Myocyte (in vitro differentiated cells): ENCODE measurements around the gene BCO1. TPM values are rescaled to one million over a fixed set of nuclear protein-coding genes. Genes with fewer than 3 reads are reported as not detected.
A peak's percentile ranks its signal among the peaks of the same experiment; 100 is the strongest.

Experiments used
- DNase-seq: peaks from one replicate; pipeline ENCODE4 v3.0.0-alpha.2; 2012; ENCODE audit warnings: low read depth
- total RNA-seq: library from RNA; depleted of rRNA; stranded (reverse); fragments of >200 nt; gene quantifications from 2 replicates; pipeline ENCODE4 v1.2.3, GENCODE V29; 2014

Gene BCO1
- total RNA-seq, 1 donor from 2014 or later, result not detected

DNA sequence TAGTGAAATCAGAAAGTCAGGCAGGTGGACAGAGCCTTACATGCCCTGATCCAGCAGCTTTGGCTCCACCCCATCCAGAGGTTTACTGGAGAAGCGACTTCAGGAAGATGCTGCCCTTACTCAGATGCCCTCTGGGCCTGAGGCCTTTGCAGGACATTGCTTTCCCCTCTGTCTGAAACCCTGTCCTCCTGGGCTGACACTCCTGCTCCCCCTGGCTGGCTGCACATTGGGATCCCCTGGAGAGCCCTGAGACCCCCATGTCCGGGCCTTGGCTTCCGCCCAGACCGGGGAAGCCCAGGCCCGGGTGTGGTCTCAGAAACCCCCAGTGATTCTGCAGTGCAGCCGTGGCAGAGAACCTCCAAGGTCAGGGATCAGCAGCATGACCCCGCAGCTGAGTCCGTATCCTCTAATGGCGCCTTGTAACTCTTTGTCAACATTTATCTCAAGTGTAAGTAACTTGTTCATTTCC, 36.6 kb downstream of the BCO1 start:
- no peak for DNase-seq

DNA sequence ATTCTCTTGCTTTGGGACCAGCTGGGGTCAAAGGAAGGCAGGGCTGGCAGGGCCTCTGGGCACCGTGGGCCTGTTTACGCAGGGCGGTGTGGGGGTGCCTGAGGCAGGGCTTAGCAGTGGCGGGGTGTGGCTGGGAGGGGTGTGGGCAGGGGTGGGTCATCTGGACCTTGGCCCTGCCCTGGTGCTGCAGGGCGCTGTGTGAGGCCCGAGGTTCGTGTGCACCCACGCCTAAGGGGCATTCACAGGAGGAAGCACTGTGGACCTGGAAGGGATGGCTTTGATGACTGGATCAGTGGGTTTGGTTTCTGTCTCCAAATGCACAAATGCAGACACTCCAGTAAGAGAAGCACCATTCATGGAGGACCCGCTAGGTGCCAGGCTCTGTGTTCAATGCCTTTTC, 37.3 kb downstream of the BCO1 start:
- no peak for DNase-seq

DNA sequence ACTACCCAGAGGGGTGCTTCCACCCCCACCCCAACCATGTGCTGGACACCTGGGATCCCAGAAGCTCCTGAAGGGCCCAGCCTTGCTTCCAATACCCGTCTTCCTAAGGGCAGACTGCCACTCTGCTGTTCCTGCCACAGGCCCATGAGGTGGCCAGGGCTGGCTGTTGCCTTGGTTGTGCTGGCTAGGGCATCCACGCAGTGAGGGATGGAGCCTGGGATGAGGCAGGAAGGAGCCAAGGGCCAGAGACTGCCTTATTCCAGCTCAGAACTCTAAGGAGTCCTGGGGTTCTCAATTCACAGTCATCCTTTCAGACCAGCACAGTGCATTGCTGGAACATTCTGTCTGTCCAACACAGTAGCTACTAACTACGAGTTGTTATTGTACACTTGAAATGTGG, 37.8 kb downstream of the BCO1 start:
- DNase-seq, result no peak

DNA sequence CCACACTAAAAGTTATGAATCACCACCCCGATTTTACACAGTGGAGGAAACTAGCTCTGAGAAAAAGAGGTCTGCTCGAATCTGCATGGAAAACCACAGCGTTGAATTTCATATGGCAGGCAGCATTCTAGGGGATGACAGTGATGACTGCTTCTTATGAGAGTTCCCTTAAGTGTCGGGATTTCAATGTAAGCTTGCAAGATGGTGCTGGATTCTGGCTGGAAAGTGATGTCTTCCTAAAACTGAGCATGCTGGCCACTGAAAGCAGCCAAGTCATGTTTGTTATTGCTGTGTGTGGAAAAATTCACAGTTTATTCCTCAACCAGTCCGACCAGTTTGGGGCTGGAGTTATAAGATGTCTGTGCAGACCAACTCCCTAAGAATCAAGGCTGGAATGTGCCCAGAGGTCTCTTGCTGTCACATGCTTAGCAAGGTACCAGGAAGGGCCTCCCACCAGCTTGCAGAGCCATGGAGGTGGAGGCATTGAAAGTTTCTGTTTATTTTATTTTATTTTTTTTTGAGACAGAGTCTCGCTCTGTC, 39.1 kb downstream of the BCO1 start:
- DNase-seq, result no peak

DNA sequence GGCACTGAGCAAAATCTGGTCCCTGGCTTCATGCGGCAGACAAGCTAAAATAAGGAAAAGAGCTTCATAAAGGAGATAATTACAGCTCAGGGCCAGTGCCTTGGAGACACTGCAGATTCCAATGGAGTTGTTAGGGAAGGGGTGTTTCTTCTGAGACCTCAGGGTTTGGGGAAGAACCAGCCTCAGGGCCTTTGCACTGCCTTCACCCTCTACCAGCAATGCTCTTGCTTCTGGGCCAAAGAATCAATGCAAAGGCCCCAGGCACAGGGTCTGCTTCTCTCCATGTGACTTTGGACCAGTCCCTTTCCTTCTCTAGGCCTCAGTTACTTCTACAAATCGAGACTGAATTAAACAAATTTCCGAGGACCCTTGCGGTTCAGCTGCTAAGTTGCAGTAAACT, 40.0 kb downstream of the BCO1 start:
- no peak for DNase-seq

DNA sequence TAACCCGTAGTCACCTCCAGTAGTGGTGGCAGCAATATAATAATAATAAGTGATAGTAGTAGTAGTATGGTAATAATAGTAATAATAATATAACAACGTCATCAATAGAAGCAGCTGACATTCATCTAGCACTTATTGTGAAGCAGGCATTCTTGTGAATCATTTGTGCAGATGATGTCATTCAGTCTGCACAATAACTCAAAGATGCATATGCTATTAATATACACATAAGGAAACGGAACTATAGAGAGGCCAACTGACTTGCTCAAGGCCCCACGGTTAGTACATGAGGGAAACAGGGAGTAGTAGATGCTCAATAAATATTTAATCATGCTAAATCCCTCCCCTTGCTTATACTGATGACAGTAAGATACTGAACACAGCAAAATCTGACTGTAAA, 40.9 kb downstream of the BCO1 start:
- no peak for DNase-seq

DNA sequence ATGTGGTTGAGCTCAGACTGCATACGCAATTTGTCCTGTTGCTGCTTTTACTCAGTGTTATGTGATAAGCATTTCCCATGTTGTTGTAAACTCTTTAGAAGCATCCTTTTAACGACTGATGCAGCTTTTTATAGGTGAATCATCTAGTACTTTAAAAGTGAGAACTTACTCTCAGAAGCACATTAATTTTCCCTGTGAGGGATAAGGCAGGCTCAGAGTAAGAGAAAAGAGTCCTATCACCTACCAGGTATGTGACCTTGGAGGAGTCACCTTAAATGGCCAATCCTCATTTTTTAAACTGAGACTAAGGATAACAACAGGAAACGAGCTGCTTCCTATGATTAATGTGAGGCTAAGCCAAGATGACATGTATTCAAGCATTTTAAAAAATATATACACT, 41.9 kb downstream of the BCO1 start:
- DNase-seq, result no peak

DNA sequence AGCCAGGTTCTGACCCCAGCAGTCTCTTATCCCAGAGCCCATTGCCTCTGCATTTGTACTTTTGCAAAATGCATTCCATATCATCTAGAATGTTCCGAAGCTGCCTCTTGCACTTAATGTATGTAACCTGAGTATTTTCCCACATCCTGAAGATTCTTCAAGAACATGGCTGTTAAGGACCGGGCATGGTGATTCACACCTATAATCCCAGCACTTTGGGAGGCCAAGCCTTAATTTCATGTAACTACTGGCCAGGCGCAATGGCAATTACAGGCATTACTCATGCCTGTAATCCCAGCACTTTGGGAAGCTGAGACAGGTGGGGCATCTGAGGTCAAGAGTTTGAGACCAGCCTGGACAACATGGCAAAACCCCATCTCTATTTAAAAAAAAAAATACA, 44.6 kb downstream of the BCO1 start:
- no peak for DNase-seq

DNA sequence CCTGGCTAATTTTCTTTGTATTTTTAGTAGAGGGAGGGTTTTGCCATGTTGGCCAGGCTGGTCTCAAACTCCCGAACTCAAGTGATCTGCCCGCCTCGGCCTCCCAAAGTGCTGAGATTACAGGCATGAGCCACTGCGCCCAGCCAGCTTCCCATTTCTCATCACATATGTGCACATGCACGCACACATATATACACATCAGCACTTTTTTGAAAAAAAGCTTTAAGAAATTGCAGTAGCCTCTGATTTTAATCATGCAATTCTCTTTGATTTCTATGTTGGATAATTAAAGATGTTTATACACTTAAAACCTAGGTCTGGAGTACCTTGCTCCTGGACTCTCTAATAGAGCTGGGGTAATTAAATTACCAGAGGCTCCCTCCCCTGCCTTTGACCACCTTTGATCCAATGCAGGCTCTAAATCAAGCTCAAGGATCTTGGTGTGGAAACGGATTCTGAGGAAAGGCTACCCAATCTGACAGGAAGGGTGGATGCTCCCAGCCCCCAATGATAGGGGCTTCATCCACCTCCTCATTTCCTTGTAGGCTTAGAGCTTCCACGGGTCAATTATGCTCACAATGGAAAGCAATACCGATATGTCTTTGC, 46.6 kb downstream of the BCO1 start:
- DNase-seq, result no peak

DNA sequence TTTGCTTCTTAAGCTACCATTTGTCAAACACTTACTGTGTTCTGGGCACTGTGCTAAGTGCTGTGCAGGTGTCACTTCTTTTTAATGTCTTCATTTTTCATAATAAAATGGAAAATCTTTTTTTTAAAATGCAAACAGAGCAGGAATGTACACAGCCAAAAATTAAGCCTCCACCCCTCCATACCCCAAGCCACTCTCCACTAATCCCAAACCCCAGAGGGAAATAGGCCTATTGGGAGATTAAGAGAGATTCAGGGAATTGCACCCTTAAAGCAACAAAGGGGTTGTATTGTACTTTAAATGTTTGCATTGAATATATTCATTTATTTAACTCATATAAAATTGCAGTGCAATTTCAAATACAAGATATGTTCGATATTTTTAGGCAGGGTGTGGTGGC, 47.7 kb downstream of the BCO1 start:
- DNase-seq, result no peak

DNA sequence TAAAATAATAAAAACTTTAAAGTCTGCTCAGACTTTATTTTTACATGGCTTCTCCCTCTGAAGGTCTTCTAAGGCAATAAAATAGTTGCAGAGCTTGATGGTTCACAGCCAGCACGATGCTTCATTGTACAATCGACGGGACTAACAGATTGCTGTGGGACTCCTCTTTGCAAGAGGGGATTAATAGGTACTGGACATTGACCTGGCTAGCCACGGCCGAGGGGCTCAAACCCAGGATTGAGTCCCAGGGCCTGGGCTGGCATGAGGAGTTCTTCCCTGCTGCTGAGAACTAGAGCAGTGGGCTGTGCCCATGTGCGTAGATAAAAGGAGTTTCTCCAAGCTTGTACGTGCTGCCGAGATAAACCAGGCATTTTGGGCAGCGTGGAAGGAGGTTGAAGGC, 52.6 kb downstream of the BCO1 start:
- no peak for DNase-seq

DNA sequence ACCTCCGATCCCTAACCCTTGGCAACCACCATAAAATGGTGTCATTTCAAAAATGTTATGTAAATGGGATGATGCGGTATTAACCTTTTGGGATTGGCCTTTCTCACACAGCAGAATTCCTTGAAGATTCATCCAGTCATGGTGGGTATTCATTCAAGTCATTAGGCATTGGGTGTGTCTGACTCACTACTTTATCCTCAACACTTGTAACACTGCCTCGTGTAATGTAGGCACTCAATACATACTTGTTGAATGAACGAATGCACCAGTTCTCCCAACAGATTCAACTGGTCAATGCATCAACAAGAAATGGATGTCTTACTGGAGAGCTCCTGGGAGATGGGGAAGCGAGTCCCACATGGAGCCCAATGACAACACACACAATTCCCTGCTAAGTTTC, 54.4 kb downstream of the BCO1 start:
- no peak for DNase-seq

DNA sequence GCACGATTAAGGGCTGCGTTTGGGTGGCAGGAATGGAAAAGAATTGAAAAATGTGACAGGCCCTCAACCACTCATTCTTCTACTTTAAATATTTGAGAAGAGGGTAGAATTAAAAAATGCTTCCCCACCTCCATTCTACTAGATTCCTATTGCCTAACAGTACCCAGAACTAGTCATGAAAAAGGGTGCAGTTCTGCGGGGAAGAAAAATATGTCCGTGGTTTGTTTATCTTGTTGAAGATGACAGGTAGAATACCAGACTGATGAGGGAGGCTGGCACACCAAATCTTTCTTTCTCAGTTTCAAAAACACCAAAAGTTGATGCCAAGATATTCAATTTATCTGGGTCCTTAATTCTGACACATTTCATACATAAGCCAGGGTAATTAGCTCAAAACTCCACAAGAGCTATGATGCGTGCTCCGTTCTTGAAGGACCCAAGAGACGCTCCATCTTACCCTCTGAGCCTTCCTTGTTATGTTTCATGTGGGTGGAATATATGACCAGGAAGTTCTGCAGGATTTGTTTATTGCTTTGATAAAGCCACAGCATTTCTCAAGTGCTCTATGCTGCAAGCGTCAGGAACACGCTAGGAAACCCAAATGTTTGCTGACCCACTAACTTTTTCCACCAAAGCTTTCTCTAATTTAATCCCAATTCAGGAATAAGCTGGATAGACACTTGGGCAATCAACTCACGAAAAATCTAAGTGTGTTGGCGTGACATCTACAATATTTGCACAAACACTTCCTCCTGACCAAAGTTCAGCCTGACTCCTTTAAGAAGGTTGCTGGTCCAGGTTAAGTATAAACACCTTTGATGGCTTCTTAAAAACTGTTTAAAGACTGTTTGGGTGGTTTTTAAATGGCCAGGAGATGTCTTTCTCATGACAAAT, 55.7 kb downstream of the BCO1 start:
- no peak for DNase-seq

DNA sequence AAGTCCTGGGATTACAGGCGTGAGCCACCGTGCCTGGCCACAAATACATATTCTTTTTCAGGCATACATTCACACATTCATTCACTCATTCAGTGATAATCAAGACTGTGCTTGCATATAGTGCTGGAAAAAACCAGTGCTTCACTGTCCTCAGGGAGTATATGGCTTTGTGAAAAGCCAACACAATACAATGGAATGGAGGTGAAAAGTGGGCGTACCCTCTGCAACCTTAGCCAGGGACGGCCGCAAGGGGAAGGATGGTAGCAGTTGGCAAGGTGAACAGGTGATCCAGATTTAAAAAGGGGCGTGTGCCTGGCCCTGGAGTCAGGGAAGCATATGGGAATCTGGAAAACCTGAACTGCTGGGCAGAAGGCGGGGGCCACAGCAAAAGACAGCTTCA, 58.1 kb downstream of the BCO1 start:
- no peak for DNase-seq

DNA sequence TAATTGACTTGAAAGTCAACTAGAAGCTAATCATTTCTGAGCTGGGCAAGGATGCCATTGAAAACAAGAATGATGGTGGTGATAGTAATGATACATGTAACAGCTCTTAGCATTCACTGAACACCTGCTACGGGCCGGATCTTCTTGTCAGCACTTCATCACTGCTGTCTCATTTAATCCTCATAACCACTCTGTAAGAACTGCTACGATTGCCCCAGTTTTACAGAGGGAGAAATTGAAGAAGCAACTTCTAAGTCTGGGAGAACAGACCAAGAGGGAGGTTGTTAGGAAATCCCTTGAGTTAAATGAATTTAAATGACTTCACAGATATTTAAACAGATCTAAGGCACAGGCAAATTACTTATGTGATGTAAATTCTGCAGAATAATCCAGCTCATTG, 69.3 kb downstream of the BCO1 start:
- no peak for DNase-seq

DNA sequence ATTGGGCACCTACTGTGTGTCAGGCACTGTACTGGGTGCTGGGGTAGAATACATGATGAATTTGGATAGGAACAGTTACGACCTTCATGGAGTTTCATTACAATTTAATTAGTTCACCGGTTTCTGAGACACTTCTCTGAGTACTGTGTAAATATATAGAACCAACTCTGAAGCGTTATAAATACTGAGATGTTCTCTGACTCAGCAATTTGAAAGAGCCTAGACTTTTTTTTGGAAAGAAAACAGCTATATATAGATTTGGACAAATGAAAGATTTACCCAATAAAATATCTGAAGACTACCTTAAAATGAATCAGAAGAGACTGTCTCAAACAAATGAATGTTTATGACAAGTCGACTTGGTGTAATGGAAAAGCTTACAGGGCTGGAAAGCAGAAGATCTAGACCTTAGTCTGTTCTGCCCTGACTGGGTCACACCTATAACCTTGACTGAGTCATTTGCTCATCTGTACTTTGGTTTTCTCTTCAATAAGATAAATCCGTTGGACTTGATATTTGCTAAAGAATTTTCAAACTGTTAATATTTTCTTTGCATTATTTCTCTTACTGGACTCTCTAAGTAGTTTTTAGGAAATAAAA, 71.7 kb downstream of the BCO1 start:
- DNase-seq, result no peak

DNA sequence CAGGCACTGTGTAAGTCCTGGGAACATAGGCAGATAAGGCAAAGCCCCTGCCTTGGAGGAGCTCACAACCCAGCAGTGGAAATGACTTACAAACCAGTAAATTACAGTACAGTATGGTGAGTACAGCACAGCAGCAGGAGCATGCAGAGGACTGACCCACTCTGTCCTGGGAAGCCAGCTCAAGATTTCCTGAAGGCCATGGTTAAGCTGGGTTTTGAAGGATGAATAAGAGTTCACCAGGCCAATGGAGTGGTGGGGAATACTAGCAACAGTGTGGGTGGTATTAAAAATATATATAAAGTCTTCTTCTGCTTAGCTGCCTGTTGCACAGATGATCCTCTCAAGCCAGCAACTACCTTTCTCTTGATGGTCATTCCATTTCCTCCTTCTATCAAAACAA, 73.3 kb downstream of the BCO1 start:
- DNase-seq, result no peak

DNA sequence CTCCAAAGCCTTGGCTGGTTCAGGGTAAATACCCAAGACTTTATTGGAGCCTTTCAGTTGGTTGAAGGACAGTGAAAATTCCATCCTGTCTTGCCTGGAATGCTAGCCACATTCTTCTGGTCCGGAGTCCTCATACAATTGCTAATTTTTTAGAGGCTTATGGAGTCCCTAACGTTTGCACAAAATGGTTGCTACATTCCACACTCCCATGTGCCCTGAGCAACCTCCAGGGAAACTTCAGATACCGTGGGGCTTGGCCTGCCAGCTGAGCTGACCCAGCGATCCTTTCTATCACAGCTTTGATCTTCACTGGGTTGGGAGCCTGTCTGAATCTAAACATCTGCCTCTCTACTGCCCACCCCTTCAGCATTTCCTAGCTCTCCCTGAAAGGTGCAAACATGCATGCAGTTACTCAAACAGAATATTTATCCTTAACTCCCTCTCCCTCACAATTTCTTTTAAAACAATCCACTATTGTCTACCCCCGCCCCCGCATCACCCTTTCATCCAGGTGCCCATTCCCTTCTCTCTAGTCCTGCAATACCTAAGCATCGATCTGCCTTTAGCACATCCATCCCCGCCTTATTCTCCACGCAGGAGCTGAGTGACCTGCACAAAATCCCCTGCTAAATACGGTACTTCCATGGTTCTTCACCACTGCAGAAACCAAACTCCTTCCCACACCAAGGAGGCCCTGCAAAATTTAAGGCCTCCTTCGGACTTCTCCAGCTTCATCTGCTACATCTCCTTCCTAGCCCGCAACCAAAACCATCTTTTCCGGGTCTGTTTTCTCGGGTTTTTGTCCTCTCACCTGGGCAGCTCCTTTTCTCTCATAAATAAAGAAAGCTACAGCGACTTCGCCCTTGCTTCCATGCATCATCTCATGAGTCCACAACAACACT, 75.5 kb downstream of the BCO1 start:
- DNase-seq, result no peak

DNA sequence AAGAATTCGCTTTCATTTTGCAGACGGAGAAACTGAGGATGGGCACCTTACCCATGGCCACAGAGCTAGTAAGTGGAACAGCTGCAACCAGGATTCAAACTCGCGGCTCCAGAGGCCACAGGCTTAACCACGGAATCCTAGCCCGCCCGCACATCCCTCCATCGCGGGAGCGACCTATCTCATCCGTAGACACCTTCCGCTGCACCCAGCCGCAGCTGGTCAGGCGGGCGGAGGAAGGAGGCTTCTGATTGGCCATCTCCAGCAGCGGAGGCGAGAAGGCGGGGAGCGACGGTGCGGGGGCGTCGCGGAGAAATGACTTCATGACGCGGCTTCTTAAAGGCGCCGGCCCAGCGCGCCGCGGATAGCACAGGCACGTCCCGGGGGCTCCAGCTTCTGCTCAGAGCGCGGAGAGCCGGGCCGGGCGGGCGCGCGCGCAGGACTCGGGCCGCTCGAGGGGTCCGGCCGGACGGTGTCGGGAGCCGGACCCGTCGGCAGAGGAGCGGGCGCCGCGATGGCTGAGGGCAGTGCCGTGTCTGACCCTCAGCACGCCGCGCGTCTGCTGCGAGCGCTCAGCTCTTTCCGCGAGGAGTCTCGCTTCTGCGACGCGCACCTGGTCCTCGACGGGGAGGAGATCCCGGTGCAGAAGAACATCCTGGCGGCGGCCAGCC, 76.2 kb downstream of the BCO1 start, which contains the start of gene GAN:
Gene GAN (plus strand): TSS at position 360 of the 668 bp plus-strand sequence. CDS start 152 bp downstream, at position 512.
- DNase-seq, result peak; percentile 97
